Keratinocyte (primary cell): ENCODE measurements around the gene IER5. TPM values are rescaled to one million over a fixed set of nuclear protein-coding genes. Genes with fewer than 3 reads are reported as not detected.

ENCODE experiments used
- DNase-seq: peaks from one replicate; pipeline ENCODE4 v3.0.0-alpha.2; 2011; ENCODE audit warnings: low read depth, missing footprints, low spot score
- FAIRE-seq: peaks from 2 replicates; lab custom pipeline; 2011; peaks lifted over from hg19 to GRCh38; lab: Jason Lieb, UNC
- H2AFZ ChIP-seq: 2 replicates; pipeline ENCODE4 v1.6.0; 2012; ENCODE audit warnings: low read length, control low read depth, inconsistent platforms; ENCODE audit not compliant: control insufficient read depth
- H3K27ac ChIP-seq: 2 replicates; pipeline ENCODE4 v1.5.1; 2011; ENCODE audit warnings: low read length; ENCODE audit not compliant: control insufficient read depth, insufficient read depth
- H3K27me3 ChIP-seq: 3 replicates; pipeline ENCODE4 v1.6.0; 2011; ENCODE audit warnings: low read length; ENCODE audit not compliant: control insufficient read depth, insufficient read depth; ENCODE audit errors: extremely low read depth
- H3K36me3 ChIP-seq, 2 experiments: 2 replicates in 1 of 2; 3 replicates in 1 of 2; pipeline ENCODE4 v1.5.1; 2011; ENCODE audit warnings: low read length in 2 of 2, mild to moderate bottlenecking in 1 of 2; ENCODE audit not compliant: control insufficient read depth in 2 of 2, insufficient read depth in 2 of 2; ENCODE audit errors: extremely low read depth in 1 of 2
- H3K4me1 ChIP-seq: 3 replicates; pipeline ENCODE4 v1.5.1; 2011; ENCODE audit warnings: low read length; ENCODE audit not compliant: control insufficient read depth, insufficient read depth; ENCODE audit errors: extremely low read depth
- H3K4me2 ChIP-seq: 3 replicates; pipeline ENCODE4 v1.6.0; 2011; ENCODE audit warnings: low read depth, low read length; ENCODE audit not compliant: control insufficient read depth, insufficient read depth; ENCODE audit errors: extremely low read depth
- H3K4me3 ChIP-seq, 3 experiments: fragments of 200-600 bp in 1 of 3; sonication (generic) in 1 of 3; 2 replicates in 2 of 3; 3 replicates in 1 of 3; pipeline ENCODE4 v1.5.1; 2011 to 2016; ENCODE audit warnings: low read length in 3 of 3, mild to moderate bottlenecking in 3 of 3, control low read depth in 2 of 3, inconsistent platforms in 1 of 3, low read depth in 1 of 3, mixed read lengths in 1 of 3, mixed run types in 1 of 3, moderate library complexity in 1 of 3; ENCODE audit not compliant: control insufficient read depth in 2 of 3, insufficient read depth in 2 of 3; ENCODE audit errors: extremely low read depth in 1 of 3
- H3K79me2 ChIP-seq: 2 replicates; pipeline ENCODE4 v1.6.0; 2012; ENCODE audit warnings: low read length; ENCODE audit not compliant: control insufficient read depth, insufficient read depth
- H3K9ac ChIP-seq: 3 replicates; pipeline ENCODE4 v1.6.0; 2011; ENCODE audit warnings: low read length; ENCODE audit not compliant: control insufficient read depth, insufficient read depth; ENCODE audit errors: extremely low read depth
- H3K9me1 ChIP-seq: 3 replicates; pipeline ENCODE4 v1.6.0; 2011; ENCODE audit warnings: low read length; ENCODE audit not compliant: control insufficient read depth, insufficient read depth; ENCODE audit errors: extremely low read depth
- H3K9me3 ChIP-seq: 2 replicates; pipeline ENCODE4 v1.5.1; 2012; ENCODE audit warnings: low read depth, low read length; ENCODE audit not compliant: control insufficient read depth
- H4K20me1 ChIP-seq: 3 replicates; pipeline ENCODE4 v1.6.0; 2011; ENCODE audit warnings: low read length; ENCODE audit not compliant: control insufficient read depth, insufficient read depth; ENCODE audit errors: extremely low read depth
- CTCF ChIP-seq, 3 experiments: IDR thresholded peaks in 1 of 3; conservative IDR thresholded peaks in 1 of 3; optimal IDR thresholded peaks in 1 of 3; 2 replicates in 2 of 3; 3 replicates in 1 of 3; pipeline versions ENCODE3 to v1.5.1; 2011; ENCODE audit warnings: low read length in 3 of 3, mild to moderate bottlenecking in 3 of 3, moderate library complexity in 2 of 3, control low read depth in 1 of 3, inconsistent platforms in 1 of 3; ENCODE audit not compliant: insufficient read depth in 2 of 3; ENCODE audit errors: extremely low read depth in 1 of 3
- EZH2 ChIP-seq: IDR thresholded peaks from one replicate; pipeline ENCODE4 v1.6.1; 2012; ENCODE audit warnings: inconsistent platforms, mild to moderate bottlenecking, low read length, moderate library complexity
- dilution Hi-C: fragments of 300-500 bp; cut with MboI; formaldehyde crosslinking; loops from one replicate; pipeline ENCODE4 v1.7.0; 2020; ENCODE audit warnings: low sequenced_read_pairs; ENCODE audit not compliant: extremely low pct_ligation_motif_present
- polyA plus RNA-seq, 5 experiments: library from polyadenylated mRNA; depleted of rRNA in 3 of 5; stranded (reverse) in 3 of 5; stranded (forward) in 1 of 5; unstranded in 1 of 5; fragments of >200 nt; gene quantifications; 1 replicate in 1 of 5; 2 replicates in 3 of 5; 3 replicates in 1 of 5; pipeline versions ENCODE4 v1.2.1 to v1.2.3, GENCODE V29; 2011 to 2012; ENCODE audit warnings: missing spikeins in 2 of 5, low read depth in 1 of 5, low replicate concordance in 1 of 5

IER5 gene
- polyA plus RNA-seq, 1 donor (not counting 4 experiments of a cell fraction or from before 2014, with no cell fraction given), result 22.5 TPM

DNA sequence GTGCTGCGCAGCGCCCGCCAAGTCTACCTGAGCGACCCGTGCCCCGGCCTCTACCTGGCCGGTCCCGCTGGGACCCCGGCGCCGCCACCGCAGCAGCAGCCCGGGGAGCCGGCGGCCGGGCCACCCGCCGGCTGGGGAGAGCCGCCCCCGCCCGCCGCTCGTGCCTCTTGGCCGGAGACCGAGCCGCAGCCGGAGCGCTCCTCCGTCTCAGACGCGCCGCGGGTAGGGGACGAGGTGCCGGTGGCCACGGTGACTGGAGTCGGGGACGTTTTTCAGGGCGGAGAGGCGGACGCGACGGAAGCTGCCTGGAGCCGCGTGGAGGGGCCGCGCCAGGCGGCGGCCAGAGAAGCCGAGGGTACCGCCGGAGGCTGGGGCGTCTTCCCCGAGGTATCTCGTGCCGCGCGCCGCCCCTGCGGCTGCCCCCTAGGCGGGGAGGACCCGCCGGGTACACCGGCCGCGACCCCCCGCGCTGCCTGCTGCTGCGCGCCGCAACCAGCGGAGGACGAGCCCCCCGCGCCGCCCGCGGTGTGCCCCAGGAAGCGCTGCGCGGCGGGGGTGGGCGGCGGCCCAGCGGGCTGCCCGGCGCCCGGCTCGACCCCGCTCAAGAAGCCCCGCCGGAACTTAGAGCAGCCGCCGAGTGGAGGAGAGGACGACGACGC lies 646 bp downstream of the IER5 start:
- Histone ChIP-seq H3K4me1 (peaks cover 33% of the 10 kb centered on the region), H2AFZ (no peak overlapping the region), H3K36me3 (peaks cover 7 to 15% of the 10 kb centered on the region in 2 experiments), H3K9me3 (no peaks in the 10 kb centered on the region), H3K27me3 (no peaks in the 10 kb centered on the region), H3K27ac (peak overlapping the region; percentile 96), H4K20me1 (peaks cover 25% of the 10 kb centered on the region), H3K9me1 (peaks cover 4% of the 10 kb centered on the region), H3K4me2 (peak overlapping the region; percentile 98), H3K4me3 (peak overlapping the region; percentile 81 to 96 (median 89)), H3K79me2 (peaks cover 50% of the 10 kb centered on the region), H3K9ac (peak overlapping the region; percentile 97)
- FAIRE-seq, result no peak
- DNase-seq, result no peak
- no peak for TF ChIP-seq CTCF (optimal IDR thresholded peaks at IDR 0.05 in 1 of 3, IDR thresholded peaks at IDR 0.05 in 1 of 3, conservative IDR thresholded peaks at IDR 0.05 in 1 of 3; ENCODE audit: extremely low read depth in 1 of 3, insufficient read depth in 2 of 3, low read length in 3 of 3)
- TF ChIP-seq EZH2, result no peak
- dilution Hi-C loops, result no loop called here

DNA sequence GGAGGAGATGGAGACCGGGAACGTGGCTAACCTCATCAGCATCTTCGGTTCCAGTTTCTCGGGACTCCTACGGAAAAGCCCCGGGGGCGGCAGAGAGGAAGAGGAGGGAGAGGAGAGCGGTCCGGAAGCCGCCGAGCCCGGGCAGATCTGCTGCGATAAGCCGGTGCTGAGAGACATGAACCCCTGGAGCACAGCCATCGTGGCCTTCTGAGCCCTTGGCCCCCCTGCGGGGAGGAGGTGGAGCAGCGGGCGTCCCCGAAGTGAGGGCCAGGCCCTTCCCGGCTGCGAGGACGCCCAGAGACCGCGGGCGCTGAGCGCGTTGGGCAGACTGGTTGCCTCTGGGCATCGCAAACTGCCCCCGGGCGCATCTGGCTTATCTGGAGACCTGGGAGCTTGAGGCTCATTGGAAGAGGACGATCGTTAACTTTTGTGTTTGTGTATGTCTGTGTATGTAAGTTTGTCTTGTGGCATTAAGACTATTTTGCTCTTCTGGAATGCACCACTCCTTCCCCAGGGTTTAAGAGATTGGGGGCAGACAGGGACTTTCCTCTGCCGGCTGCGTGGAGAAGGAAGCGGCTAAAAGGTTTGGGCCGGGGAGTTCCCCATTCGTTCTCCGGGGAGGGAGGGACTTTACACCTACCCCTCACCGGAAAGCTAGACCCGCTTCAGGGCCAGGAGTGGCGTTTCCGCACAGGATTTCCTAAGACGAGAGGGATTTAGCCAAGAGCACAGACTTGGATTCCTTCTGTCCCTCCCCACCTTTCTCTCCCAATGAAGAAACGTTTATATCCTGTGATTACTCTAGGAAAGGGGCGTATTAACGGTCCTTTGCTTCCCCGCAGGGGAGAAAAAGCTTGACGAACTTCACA lies 1.4 kb downstream of the IER5 start:
- Histone ChIP-seq H3K9ac (peak overlapping the region; percentile 97), H3K9me1 (peaks cover 4% of the 10 kb centered on the region), H4K20me1 (peaks cover 25% of the 10 kb centered on the region), H3K9me3 (no peaks in the 10 kb centered on the region), H3K4me2 (peak overlapping the region; percentile 98), H3K4me3 (peak overlapping the region; percentile 81 to 96 (median 89)), H3K36me3 (peaks cover 7 to 15% of the 10 kb centered on the region in 2 experiments), H3K4me1 (peaks cover 33% of the 10 kb centered on the region), H3K79me2 (peaks cover 50% of the 10 kb centered on the region), H2AFZ (no peak overlapping the region), H3K27ac (peak overlapping the region; percentile 96), H3K27me3 (no peaks in the 10 kb centered on the region)
- TF ChIP-seq CTCF (optimal IDR thresholded peaks at IDR 0.05 in 1 of 3, IDR thresholded peaks at IDR 0.05 in 1 of 3, conservative IDR thresholded peaks at IDR 0.05 in 1 of 3; ENCODE audit: extremely low read depth in 1 of 3, insufficient read depth in 2 of 3, low read length in 3 of 3), result no peak
- no peak for TF ChIP-seq EZH2
- FAIRE-seq (no peak), DNase-seq (no peak)
- dilution Hi-C loops, result loop anchor here (5.0 kb wide), 1 partner anchor 77 kb away; no protein-coding TSS in a partner anchor
